Measurements from ENCODE around the gene PCDHA4.
"Not testable (repeated sequence)": the region's sequence is repeated elsewhere in the genome, so short reads cannot be mapped to it uniquely, and the experiment has no call there.

The PCDHA4 gene

GRCh38 chr5:140806834-140807775 is at the start of gene PCDHA4:
Gene PCDHA4, plus strand, starts transcription at chr5:140807068.
- DNase-seq (ENCODE audit: low read depth, low spot score) = peak; percentile 85

GRCh38 chr5:140764177-140764973 is 42.5 kb upstream of the PCDHA4 start:
- no peak for DNase-seq (ENCODE audit: low read depth, low spot score)

- no peak for DNase-seq (ENCODE audit: low read depth, low spot score)
These were observed 39.4 kb upstream of the PCDHA4 start for GRCh38 chr5:140767444-140767843.

- DNase-seq (ENCODE audit: low read depth, low spot score) = no peak
These were observed 26.4 kb upstream of the PCDHA4 start for GRCh38 chr5:140780512-140780911.

GRCh38 chr5:140785905-140786686 is 20.8 kb upstream of the PCDHA4 start, which contains the start of gene PCDHA1:
Gene PCDHA1, plus strand, starts transcription at chr5:140786140.
- no peak for DNase-seq (ENCODE audit: low read depth, low spot score)

- not testable (repeated sequence) for DNase-seq (ENCODE audit: low read depth, low spot score)
These were observed 19.4 kb upstream of the PCDHA4 start for GRCh38 chr5:140787422-140787821.

- DNase-seq (ENCODE audit: low read depth, low spot score) = not testable (repeated sequence)
These were observed 18.9 kb upstream of the PCDHA4 start for GRCh38 chr5:140787849-140788504.

GRCh38 chr5:140791089-140791488 is 15.8 kb upstream of the PCDHA4 start:
- DNase-seq (ENCODE audit: low read depth, low spot score) = no peak

- DNase-seq (ENCODE audit: low read depth, low spot score) = peak; percentile 28
These were observed 12.1 kb upstream of the PCDHA4 start, which contains the start of gene PCDHA2 for GRCh38 chr5:140794595-140795258. Gene PCDHA2, plus strand, starts transcription at chr5:140794852.

- DNase-seq (ENCODE audit: low read depth, low spot score) = peak; percentile 18
These were observed 11.6 kb upstream of the PCDHA4 start for GRCh38 chr5:140795259-140795641.

GRCh38 chr5:140796072-140796717 is 10.7 kb upstream of the PCDHA4 start:
- DNase-seq (ENCODE audit: low read depth, low spot score) = not testable (repeated sequence)

- DNase-seq (ENCODE audit: low read depth, low spot score) = no peak
These were observed 10.2 kb upstream of the PCDHA4 start for GRCh38 chr5:140796718-140797095.

GRCh38 chr5:140800816-140801493 is 5.9 kb upstream of the PCDHA4 start, which contains the start of gene PCDHA3:
Gene PCDHA3, plus strand, starts transcription at chr5:140801057.
- no peak for DNase-seq (ENCODE audit: low read depth, low spot score)

GRCh38 chr5:140801494-140801841 is 5.4 kb upstream of the PCDHA4 start:
- DNase-seq (ENCODE audit: low read depth, low spot score) = no peak

- not testable (repeated sequence) for DNase-seq (ENCODE audit: low read depth, low spot score)
These were observed 4.5 kb upstream of the PCDHA4 start for GRCh38 chr5:140802381-140802780.

GRCh38 chr5:140802781-140803271 is 4.0 kb upstream of the PCDHA4 start:
- no peak for DNase-seq (ENCODE audit: low read depth, low spot score)

GRCh38 chr5:140808241-140808888 is 1.5 kb downstream of the PCDHA4 start:
- DNase-seq (ENCODE audit: low read depth, low spot score) = not testable (repeated sequence)

- no peak for DNase-seq (ENCODE audit: low read depth, low spot score)
These were observed 2.0 kb downstream of the PCDHA4 start for GRCh38 chr5:140808889-140809291.
